A673 (cell line): ENCODE results near the gene STYK1. TPM values are rescaled to one million over a fixed set of nuclear protein-coding genes. Genes with fewer than 3 reads are reported as not detected.
"Not testable (repeated sequence)": the region's sequence is repeated elsewhere in the genome, so short reads cannot be mapped to it uniquely, and the experiment has no call there.

Experiments used
- BruUV-seq: library from RNA; stranded (reverse); fragments of 400-500 nt; replicated peaks from 2 replicates; lab custom pipeline; 2021; lab: Mats Ljungman, UMichigan
- CTCF ChIA-PET: fragments of 300-600 bp; sonication (Branson Sonifier 250); formaldehyde crosslinking; loops from one replicate; lab custom pipeline; 2022; ENCODE audit warnings: antibody characterized with exemption; lab: Charles Lee
- POLR2A ChIA-PET: fragments of 300-600 bp; sonication (Branson Sonifier 250); formaldehyde crosslinking; loops from one replicate; lab custom pipeline; 2022; ENCODE audit warnings: antibody characterized with exemption; ENCODE audit not compliant: low non-redundant PET; lab: Charles Lee
- DNase-seq: peaks from one replicate; pipeline ENCODE4 v3.0.0-alpha.2; 2015; ENCODE audit warnings: low spot score
- H3K27ac ChIP-seq: fragments of 200-600 bp; sonication (generic); 2 replicates; pipeline ENCODE4 v1.5.1; 2016; ENCODE audit warnings: mixed run types, low read depth, mild to moderate bottlenecking, mixed read lengths, antibody characterized with exemption, low read length; ENCODE audit not compliant: poor library complexity, severe bottlenecking
- H3K27me3 ChIP-seq: fragments of 200-600 bp; sonication (generic); replicated peaks from 2 replicates; pipeline ENCODE4 v1.6.1; 2017; ENCODE audit warnings: mixed run types, low read depth, mild to moderate bottlenecking, mixed read lengths, antibody characterized with exemption, low read length; ENCODE audit not compliant: insufficient read depth, poor library complexity
- H3K36me3 ChIP-seq: fragments of 200-600 bp; sonication (generic); 2 replicates; pipeline ENCODE4 v1.6.1; 2016; ENCODE audit warnings: mixed run types, mild to moderate bottlenecking, mixed read lengths, antibody characterized with exemption, low read length; ENCODE audit not compliant: insufficient read depth, poor library complexity, severe bottlenecking
- H3K4me1 ChIP-seq: fragments of 200-600 bp; sonication (generic); 2 replicates; pipeline ENCODE4 v1.6.1; 2017; ENCODE audit warnings: mixed run types, mild to moderate bottlenecking, mixed read lengths, antibody characterized with exemption, low read length; ENCODE audit not compliant: insufficient read depth, poor library complexity, severe bottlenecking
- H3K4me3 ChIP-seq: fragments of 200-600 bp; sonication (generic); 2 replicates; pipeline ENCODE4 v1.5.1; 2016; ENCODE audit warnings: low read depth, mixed run types, mild to moderate bottlenecking, mixed read lengths, low read length; ENCODE audit not compliant: poor library complexity, severe bottlenecking
- H3K9me3 ChIP-seq: fragments of 200-600 bp; sonication (generic); 2 replicates; pipeline ENCODE4 v1.6.1; 2016; ENCODE audit warnings: mixed run types, low read depth, mild to moderate bottlenecking, mixed read lengths, antibody characterized with exemption, low read length; ENCODE audit not compliant: poor library complexity, severe bottlenecking
- EZH2 ChIP-seq: fragments of 200-600 bp; sonication (generic); IDR thresholded peaks from 2 replicates; pipeline ENCODE4 v1.6.1; 2017; ENCODE audit warnings: borderline replicate concordance, low read depth, mild to moderate bottlenecking, mixed read lengths, antibody characterized with exemption, low read length; ENCODE audit not compliant: poor library complexity, severe bottlenecking
- intact Hi-C: fragments of 100-400 bp; cut with micrococcal nuclease; formaldehyde crosslinking; loops from one replicate; pipeline ENCODE4 v1.10.0; 2022; ENCODE audit not compliant: unreplicated experiment
- total RNA-seq: library from RNA; stranded (reverse); gene quantifications from 2 replicates; pipeline ENCODE4 v1.2.3, GENCODE V29; 2021
- TF ChIP-seq, protein P1 (sequence below): fragments of 300-800, 200-600 bp; sonication (generic); conservative IDR thresholded peaks from 2 replicates; pipeline ENCODE4 v1.5.1; 2017; ENCODE audit warnings: low read depth, mild to moderate bottlenecking, antibody characterized with exemption, low read length, moderate library complexity, mixed read lengths

Gene STYK1
- total RNA-seq, 1 experiment from 2014 or later, result 0.77 TPM

DNA sequence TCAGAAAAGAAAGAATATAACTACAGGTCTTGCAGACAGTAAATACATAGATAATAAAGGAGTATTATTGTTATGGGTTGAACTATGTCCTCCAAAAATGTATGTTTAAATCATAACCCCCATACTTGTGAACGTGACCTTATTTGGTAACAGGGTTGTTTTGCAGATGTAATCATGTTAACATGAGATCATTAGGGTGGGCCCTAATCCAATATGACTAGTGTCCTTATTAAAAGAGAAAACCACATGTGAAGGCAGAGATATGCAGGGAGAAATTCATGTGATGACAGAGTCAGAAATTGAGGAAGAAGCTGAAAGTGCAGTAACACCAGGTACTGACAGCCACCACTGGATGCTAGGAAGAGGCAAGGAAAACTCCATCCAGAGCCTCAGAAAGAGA lies 89.4 kb downstream of the STYK1 start:
- TF ChIP-seq, protein P1, sequence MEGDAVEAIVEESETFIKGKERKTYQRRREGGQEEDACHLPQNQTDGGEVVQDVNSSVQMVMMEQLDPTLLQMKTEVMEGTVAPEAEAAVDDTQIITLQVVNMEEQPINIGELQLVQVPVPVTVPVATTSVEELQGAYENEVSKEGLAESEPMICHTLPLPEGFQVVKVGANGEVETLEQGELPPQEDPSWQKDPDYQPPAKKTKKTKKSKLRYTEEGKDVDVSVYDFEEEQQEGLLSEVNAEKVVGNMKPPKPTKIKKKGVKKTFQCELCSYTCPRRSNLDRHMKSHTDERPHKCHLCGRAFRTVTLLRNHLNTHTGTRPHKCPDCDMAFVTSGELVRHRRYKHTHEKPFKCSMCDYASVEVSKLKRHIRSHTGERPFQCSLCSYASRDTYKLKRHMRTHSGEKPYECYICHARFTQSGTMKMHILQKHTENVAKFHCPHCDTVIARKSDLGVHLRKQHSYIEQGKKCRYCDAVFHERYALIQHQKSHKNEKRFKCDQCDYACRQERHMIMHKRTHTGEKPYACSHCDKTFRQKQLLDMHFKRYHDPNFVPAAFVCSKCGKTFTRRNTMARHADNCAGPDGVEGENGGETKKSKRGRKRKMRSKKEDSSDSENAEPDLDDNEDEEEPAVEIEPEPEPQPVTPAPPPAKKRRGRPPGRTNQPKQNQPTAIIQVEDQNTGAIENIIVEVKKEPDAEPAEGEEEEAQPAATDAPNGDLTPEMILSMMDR, result no peak
- TF ChIP-seq EZH2, result no peak
- Histone ChIP-seq H3K4me3 (no peak overlapping the region), H3K4me1 (no peaks in the 10 kb centered on the region), H3K36me3 (no peaks in the 10 kb centered on the region), H3K27ac (no peak overlapping the region), H3K9me3 (no peaks in the 10 kb centered on the region), H3K27me3 (no peaks in the 10 kb centered on the region)
- intact Hi-C loops, result no loop called here
- BruUV-seq, result no TSS peak
- ChIA-PET POLR2A (no interaction called here), CTCF (no interaction called here)
- DNase-seq, result no peak

DNA sequence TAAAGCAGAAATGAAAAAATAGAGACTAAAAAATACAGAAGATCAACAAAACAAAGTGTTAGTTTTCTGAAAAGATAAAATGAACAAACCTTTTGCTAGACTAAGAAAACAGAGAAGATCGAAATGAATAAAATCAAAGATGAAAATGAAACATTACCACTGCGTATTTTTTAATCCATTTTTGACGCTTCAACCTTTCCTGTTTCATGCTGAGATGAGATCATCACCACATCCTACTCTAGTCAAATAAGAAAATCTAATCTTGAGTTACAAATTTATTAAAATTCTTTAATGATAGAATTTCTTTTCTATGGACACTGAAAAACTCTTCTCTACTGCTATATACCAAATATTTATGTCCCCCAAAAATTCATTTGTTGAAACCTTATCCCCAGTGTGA lies 91.1 kb downstream of the STYK1 start:
- CTCF ChIA-PET, result no interaction called here
- H3K4me3 ChIP-seq, result no peak overlapping the region
- no peaks in the 10 kb centered on the region for H3K27me3 ChIP-seq
- intact Hi-C loops, result no loop called here
- POLR2A ChIA-PET, result no interaction called here
- no peak for TF ChIP-seq EZH2
- TF ChIP-seq, protein P1, result no peak
- peak; percentile 10 for DNase-seq
- H3K27ac ChIP-seq, result no peak overlapping the region
- no peaks in the 10 kb centered on the region for H3K36me3 ChIP-seq
- H3K9me3 ChIP-seq, result no peaks in the 10 kb centered on the region
- no peaks in the 10 kb centered on the region for H3K4me1 ChIP-seq
- BruUV-seq, result no TSS peak

DNA sequence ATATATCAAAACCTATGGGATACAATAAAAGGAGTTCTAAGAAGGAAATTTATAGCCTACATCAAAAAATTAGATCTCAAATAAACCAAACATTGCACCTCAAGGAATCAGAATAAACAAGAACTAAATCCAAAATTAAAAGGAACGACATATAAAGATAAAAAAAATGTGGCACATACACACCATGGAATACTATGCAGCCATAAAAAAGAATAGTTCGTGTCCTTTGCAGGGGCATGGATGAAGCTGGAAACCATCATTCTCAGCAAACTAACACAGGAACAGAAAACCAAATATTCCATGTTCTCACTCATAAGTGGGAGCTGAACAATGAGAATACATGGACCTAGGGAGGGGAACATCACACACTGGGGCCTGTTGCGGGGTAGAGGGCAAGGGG lies 91.7 kb downstream of the STYK1 start:
- H3K4me3 ChIP-seq, BruUV-seq, H3K27me3 ChIP-seq, CTCF ChIA-PET, intact Hi-C loops, H3K9me3 ChIP-seq, POLR2A ChIA-PET, DNase-seq, H3K36me3 ChIP-seq, H3K4me1 ChIP-seq, H3K27ac ChIP-seq: not testable (repeated sequence)

DNA sequence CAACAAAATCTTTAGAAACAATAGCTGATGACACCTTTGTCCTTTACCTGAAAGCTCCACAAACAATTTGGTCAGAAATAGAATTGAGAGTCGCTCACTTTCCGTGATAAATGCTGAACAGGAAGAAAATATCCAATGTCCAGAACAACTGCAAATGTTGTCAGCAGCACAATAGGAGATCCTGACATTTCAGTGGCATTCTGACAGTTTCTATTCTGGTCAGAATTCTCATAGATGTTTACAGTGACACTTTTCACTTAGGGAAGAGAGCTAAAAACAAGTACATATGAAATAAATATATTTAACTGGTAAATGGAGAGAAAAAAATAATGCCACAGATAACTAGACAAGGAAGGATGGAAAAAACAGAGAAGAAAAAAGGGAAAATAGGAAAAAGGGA lies 99.5 kb downstream of the STYK1 start:
- DNase-seq, result no peak
- no peaks in the 10 kb centered on the region for H3K9me3 ChIP-seq
- BruUV-seq, result no TSS peak
- no peaks in the 10 kb centered on the region for H3K4me1 ChIP-seq
- intact Hi-C loops, result no loop called here
- no peaks in the 10 kb centered on the region for H3K36me3 ChIP-seq
- POLR2A ChIA-PET, result no interaction called here
- no peak overlapping the region for H3K4me3 ChIP-seq
- CTCF ChIA-PET, result no interaction called here
- no peak overlapping the region for H3K27ac ChIP-seq
- TF ChIP-seq, protein P1, result no peak
- TF ChIP-seq EZH2, result no peak
- no peaks in the 10 kb centered on the region for H3K27me3 ChIP-seq

DNA sequence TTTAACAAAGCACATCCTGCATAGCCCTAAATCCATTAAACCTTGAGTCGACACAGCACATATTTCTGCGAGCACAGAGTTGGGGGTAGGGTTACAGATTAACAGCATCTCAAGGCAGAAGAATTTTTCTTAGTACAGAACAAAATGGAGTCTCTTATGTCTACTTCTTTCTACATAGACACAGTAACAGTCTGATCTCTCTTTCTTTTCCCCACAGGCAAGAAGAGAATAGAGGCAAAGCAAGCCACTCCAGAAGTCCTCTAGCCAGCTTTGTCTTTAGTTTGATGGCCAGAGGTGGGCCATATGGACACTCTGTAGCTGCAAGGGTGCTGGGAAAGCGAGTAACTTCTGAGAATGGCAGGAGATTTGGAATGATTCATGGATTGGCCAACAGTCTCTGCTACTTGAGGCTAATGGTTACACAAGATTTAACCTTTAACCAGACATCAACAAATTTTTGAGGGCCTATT lies 101.8 kb downstream of the STYK1 start:
- H3K36me3 ChIP-seq, H3K27me3 ChIP-seq, intact Hi-C loops, H3K4me1 ChIP-seq, H3K9me3 ChIP-seq, DNase-seq, H3K4me3 ChIP-seq, CTCF ChIA-PET, H3K27ac ChIP-seq, POLR2A ChIA-PET, BruUV-seq: not testable (repeated sequence)
